EH (cell line): ENCODE measurements around the gene GRM7.

Experiments used
- DNase-seq: peaks from one replicate; pipeline ENCODE4 v3.0.0-alpha.2; 2015; ENCODE audit warnings: low read depth

GRM7 gene

DNA sequence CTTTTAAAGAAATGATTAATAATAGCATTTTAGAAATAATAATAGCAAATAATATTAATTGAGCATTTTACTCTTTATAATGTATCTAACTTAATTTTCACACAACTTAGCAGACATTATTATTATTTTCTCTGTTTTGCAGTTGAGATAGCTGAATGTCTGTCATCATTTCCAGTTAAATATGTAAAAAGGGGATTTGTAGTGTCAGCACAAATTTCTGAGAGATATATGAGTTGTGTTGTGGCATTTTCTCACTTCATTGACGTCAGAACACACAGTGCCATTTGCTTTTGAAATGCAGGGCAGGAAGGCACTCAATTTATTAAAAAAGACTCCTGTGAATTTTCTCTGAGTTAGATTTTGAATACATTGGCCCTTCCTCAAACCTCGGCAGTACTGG, 111.0 kb downstream of the GRM7 start:
- DNase-seq = no peak

DNA sequence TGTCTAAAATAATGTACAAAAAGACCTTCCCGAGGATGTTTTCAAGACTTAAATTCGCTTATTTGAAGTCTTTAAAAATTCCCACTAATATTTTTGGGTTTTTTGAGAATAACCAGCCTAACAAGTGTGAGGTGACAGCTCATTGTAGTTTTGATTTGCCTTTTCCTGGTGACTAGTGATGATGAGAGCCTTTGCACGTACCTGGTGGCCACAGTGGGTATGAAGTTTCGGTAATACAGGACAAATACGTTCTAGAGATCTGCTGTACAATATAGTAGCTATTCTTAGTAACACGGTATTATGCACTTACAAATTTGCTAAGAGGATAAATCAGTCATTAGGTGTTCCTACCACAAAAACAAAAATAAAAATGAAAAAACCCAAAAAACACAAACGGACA, 124.9 kb downstream of the GRM7 start:
- DNase-seq = no peak

DNA sequence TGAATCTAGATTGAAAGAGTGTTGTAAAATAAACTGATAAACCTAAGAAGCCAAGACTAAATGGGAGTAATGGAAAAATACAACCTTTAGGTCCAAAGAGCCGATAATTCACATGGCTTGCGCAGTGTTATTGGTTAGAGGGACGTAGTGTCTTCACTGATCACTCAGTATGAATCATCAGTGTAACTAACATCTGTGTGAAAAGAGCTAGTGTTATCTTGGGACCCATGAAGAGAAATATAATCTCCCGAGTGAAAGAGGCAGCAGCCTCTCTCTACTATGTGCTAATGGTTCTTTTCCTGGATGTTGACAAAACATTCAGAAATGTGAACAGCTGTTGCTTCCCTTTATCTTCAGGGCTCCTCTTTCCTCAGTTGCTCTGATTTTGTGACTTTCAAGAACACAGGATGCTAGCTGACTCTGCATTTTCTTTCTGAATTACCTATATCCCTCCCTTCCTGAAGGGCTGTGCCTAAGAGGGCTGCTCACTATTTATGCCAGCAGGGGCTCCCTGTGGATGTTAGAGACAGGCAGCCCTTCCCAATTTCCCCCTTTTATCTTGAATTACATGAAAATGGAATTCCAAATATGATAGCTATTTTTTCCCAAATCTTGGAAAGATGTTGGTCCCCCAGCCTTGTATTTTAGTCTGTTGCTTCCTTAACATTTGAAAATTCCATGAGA, 128.8 kb downstream of the GRM7 start:
- DNase-seq = no peak

DNA sequence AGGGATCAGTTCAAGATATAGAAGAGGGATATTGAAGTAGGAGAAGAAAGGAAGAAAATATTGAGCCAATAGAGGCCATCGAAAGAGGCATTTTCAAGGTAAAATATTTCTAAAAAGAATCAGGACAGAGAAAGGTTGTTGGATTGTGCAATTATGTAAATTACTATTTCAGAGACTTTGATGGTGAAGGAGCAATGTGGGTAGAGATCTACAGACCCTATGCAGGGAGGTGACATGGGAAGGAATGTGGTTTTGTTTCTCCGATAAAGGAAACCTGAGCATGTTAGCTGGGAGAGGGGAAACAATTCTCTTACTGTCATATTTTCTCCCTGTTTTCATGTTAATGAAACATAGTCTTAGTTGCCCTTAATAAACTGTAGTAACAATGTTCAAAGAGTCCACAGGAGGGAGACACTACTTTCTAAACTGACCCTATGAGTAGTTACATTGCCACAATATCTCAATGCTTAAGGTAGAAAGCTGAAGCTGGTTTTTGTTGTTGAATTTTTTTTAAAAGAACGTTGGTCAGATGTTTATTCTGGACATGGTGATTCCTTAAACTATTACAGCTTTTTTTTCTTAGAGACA, 133.3 kb downstream of the GRM7 start:
- no peak for DNase-seq

DNA sequence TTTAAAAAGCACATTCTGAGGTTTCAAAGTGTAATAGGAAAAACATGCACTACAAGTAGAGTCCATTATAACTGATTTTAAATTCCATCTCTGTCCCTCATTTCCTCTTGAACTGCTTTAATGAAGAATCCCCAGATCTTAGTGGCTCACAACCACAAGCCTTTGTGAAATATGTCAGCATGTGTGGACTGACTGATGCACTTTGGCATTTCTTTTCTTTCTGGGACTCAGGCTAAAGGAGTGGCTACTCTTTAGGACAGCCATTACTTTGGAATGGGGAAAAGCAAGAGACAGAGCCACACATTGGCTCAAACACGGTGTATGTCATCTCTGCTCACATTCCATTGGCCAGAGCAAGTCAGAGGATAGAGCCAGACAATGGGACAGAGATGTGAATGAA, 139.6 kb downstream of the GRM7 start:
- no peak for DNase-seq

DNA sequence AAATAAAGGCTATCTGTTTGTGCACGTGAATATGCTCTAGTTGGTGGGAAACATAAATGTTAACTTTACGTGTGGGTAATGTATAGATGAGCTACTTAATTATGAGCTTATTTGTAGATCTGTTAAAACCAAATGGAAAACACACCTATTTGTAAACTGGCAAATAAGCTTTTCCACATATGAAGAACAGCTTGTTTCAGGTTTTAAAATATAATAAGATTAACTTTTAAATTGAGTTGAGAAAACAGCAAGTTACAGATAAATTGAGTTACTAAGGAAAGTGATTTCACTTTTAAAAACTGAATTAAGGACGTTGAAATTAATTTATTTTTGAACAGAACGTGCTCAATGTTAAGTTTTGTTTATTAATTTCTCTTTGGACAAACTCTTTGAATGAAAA, 140.5 kb downstream of the GRM7 start:
- DNase-seq = no peak

DNA sequence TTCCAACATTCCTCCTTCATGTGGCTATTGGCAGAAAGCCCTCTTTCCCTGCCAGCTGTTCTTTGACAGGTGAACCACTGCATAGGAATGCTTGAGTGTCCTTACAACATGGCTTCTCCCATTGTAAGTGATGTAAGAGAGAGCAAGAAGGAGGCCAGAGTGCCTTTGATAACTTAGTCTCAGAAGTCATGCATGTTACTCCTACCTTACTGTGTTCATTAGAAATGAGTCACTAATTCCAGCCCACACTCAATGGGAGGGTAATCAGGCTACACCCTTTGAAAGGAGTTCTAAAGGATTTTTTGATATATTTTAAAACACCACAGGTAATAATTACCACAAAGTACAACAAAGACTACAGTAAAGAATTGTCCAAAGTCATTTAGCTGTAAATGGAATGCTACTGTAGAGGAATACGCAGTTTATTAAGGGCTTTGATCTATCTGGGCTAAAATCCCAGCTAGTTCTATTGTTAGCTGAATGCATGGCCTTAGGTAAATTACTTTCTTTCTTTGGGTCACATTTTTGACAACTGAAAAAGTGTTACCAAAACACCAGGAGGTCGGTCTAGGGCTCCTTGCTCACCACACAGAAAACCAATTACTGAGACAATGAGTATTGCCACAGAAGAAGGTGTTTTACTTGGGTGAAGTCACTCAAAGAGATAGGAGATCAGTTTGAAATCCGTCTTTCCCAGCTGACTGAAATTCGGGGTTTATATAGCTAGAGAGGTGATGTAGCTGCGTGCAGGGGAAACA, 154.9 kb downstream of the GRM7 start:
- no peak for DNase-seq

DNA sequence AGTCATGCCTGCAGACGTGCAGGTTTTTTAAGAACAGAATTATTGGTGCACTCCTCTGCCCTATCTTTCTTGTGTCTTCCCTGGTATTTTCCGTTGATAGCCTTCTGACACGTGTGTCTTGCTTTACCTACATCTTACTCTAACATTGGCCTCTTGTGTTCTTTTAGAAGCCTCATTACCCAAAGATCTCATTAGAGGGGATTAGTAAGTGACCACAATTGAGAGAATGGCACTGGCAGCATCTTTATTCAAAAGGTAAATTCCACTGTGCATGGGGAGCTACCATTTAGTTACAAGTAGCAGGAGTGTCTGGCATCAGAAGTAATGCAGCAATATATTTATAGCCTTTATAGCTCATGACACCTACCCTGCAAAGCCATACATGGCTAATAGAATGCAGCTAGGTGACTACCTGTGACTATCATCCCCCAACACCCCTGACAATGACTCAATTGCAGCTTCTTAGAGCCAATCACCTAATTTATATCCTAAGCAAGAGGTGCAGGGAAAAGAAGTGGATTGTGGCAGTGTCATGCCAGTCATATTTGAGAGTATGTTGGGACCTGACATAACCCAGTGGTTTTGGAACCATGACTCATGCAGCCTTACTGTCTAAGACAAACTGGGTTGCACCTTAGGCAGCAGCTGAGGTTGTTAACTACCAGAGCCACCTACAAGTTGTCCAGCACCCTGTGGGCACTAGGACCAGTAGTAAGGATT, 164.8 kb downstream of the GRM7 start:
- no peak for DNase-seq

- DNase-seq = no peak
Measured at GRCh38 chr3:7029562-7029961, 168.6 kb downstream of the GRM7 start.

GRCh38 chr3:7038394-7038793, 177.5 kb downstream of the GRM7 start:
- DNase-seq = no peak

GRCh38 chr3:7062714-7063113, 201.8 kb downstream of the GRM7 start:
- DNase-seq = no peak

DNA sequence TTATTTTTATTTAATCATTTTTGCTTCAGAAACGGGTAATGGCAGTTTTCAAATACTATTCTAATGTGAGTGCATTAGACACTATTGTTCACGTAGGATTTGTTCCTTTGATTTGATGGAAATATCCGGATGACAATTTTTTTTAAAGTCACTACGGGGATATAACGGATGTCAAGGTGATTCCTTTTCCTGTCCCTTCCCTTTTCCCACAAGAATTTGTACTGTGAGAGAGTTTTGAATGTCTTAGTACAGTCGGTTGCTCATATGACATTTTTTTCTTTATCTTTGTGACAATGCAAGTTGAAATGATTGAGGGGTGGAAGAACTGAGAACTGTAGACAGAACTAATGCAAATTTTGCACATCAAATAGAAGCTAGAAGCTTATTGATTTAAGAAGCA, 209.5 kb downstream of the GRM7 start:
- no peak for DNase-seq

DNA sequence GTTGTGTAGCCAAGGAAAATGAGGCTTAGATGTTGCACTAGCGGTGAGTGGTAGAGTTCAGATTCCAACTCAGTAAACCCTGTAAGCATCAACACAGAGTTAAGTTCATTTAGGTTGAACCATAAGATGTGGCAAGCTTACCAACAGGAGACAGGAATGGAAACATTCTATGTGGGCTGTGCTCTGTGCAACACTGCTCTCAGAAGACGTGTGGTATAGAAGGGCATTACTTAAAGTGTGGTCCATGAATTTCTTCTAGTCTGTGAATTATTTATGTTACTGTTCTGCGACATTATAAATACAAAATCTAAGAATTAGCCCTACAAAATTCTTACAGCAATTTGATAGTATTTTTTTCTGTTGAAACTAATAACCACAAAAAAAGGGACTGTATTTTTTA, 213.3 kb downstream of the GRM7 start:
- no peak for DNase-seq

DNA sequence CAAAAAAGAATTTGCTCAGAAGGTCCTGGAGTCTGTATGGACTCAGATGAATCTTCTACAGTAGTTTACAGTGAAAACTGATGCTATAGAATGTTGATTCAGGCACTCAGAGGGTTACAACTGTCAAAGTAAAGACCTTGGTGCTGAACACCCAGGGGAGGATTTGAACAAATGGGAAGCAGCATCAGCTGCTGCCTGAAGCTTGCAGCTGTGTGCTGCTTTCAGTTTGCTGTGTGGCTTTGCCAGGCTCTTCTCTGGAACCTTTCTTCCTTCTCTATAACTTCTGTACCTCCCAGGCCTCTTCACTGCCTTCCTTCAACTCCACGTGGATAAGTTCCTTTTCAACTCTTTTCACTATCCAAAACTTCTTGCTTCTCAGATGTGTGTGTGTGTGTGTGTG, 214.2 kb downstream of the GRM7 start:
- DNase-seq = no peak

- no peak for DNase-seq
Measured at GRCh38 chr3:7075901-7076300, 215.0 kb downstream of the GRM7 start.

DNA sequence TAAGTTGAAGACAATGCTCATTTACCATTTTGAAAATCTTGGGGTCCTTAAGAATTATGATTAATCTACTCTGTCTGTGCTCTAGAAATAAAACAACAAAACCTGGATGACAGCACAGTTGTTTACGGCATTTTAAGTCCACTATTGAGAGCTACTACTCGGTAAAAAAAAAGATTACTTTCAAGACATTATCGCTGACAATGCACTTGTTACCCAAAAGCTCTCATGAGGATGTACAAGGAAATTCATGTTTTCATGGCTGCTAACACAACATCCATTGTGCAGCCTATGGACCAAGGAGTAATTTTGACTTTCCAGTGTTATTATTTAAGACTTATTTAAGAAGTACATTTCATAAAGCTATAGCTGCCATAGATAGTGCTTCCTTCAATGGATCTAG, 221.3 kb downstream of the GRM7 start:
- DNase-seq = no peak

GRCh38 chr3:7086417-7086816, 225.5 kb downstream of the GRM7 start:
- DNase-seq = no peak

- no peak for DNase-seq
Measured at GRCh38 chr3:7095116-7095515, 234.2 kb downstream of the GRM7 start.

DNA sequence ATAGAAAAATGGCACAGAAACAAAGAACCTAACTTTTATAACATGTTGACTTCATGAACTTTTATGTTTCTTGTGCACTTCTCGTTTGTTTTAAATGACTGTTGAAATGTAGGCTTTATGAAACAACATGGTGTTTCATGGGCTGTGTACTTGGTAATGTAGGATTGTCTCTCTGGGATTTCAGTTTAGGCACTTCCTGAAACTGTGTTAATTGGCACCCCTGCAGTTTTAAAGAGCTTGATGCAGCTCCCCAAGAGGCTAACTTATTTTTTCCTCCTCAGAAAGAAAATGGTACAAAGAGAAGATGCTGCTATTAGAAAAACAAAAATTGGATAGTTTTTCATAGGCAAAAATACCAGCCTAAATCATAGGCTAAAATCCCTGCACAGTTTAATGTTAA, 239.2 kb downstream of the GRM7 start:
- no peak for DNase-seq

DNA sequence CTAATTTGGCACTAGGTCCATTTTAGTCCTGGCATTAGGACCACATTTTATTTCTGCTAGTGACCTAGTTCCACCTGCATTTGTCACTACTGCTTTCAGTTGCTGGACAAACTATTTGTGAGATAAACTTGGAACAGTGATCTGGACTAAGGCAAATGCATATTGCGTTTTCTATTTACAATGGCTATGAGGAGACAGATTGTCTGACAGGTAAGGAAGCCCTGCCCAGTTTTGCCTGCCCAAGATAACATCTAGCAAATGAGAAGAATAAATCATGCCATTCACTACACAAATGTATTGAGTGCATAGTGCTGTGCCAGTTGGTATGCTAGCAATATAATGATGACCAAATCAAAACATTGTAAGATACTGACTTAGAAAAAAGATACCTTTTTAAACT, 245.7 kb downstream of the GRM7 start:
- DNase-seq = no peak

GRCh38 chr3:7112523-7113056, 251.7 kb downstream of the GRM7 start:
- no peak for DNase-seq

DNA sequence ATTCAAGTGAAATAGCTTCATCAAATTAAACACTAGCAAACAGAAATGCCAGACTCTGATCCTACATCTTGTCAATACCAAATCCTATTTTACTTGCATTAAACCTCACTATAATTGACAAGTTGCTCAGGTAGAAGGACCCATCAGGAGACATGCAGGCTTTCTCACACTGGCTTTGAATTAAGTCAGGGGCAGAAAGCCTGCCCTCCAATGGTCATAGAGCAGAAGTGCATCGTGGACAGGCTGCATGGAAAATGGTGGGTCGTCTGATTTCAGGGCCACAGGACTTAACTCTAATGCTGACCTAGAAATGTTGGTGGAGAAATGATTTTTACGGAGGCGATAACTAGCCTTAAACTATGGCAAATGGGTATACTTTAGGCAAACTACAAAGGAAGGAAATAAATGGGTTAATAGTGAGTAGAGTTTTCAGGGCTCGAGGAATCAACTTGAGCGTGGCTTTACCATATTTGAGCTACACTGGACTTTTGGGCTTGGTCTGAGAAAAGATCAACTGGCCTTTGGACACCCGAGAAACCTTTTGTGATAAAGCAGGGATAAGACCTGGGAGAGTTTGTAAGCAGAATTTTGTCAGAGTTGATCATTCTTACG, 283.9 kb downstream of the GRM7 start:
- DNase-seq = no peak
